ENCODE results near the gene PRELID3B.

DNA sequence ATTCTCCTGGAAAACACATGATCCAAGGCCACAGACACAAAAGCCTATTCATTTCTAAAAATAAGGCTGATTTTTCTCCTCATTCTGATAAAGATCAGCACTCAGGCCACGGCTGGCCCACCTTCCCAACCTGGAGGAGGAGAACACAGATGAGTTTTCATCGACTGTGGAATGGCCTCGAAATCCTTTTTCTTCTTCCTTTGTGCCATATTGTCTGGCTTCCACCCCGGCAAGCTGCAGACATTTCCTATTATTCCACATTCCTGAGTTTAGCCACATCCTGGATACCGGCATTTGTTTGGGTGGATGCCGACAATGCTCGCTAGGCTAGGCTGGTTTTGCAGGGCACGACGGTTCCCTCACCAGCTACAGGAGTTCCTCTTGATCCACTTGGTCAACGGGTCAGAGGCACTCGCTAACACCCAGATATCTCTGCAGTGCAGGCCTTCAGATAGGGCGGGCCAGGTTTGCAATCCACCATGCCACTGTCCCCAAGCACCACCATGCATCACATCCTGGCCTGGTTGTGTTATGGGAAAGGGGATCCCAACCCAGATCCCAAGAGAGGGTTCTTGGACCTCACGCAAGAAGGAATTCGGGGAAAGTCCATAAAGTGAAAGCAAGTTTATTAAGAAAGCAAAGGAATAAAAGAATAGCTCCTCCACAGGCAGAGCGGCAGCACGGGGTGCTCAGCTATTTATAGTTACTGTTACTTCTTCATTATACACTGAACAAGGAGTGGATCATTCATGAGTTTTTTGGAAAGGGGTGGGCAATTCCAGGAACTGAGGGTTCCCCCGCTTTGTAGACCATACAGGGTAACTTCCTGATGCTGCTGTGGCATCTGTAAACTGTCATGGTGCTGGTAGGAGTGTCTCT is 31.4 kb downstream of the PRELID3B start:
- TF ChIP-seq, protein P1, sequence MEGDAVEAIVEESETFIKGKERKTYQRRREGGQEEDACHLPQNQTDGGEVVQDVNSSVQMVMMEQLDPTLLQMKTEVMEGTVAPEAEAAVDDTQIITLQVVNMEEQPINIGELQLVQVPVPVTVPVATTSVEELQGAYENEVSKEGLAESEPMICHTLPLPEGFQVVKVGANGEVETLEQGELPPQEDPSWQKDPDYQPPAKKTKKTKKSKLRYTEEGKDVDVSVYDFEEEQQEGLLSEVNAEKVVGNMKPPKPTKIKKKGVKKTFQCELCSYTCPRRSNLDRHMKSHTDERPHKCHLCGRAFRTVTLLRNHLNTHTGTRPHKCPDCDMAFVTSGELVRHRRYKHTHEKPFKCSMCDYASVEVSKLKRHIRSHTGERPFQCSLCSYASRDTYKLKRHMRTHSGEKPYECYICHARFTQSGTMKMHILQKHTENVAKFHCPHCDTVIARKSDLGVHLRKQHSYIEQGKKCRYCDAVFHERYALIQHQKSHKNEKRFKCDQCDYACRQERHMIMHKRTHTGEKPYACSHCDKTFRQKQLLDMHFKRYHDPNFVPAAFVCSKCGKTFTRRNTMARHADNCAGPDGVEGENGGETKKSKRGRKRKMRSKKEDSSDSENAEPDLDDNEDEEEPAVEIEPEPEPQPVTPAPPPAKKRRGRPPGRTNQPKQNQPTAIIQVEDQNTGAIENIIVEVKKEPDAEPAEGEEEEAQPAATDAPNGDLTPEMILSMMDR (IDR thresholded peaks at IDR 0.05; ENCODE audit: low read depth, low read length) = no peak; the same call in 1 of the 2 replicates
- TF ChIP-seq EZH2phosphoT487 (IDR thresholded peaks at IDR 0.05; ENCODE audit: low read depth) = no peak

Measured in OCI-LY3 (cell line).